T-helper 17 cell (primary cell): ENCODE measurements around the gene C20orf202. TPM values are rescaled to one million over a fixed set of nuclear protein-coding genes. Genes with fewer than 3 reads are reported as not detected.

Experiments
- ATAC-seq: fragments of 150-1000 bp; cut with Tn5 transposase; 2 replicates; pipeline ENCODE4 v1.10.0; 2021; ENCODE audit warnings: mild to moderate bottlenecking, moderate library complexity
- DNase-seq, 3 donors: peaks; one replicate each; pipeline versions ENCODE4 v3.0.0 to v3.0.0-alpha.2; 2020 to 2021
- H3K9me3 ChIP-seq: one replicate; pipeline ENCODE4 v1.7.0; 2013; ENCODE audit warnings: low read length, mild to moderate bottlenecking; ENCODE audit not compliant: control insufficient read depth, poor library complexity, severe bottlenecking
- H3K27ac Mint-ChIP-seq: one replicate; pipeline ENCODE4 v1.8.0; 2022; ENCODE audit warnings: mild to moderate bottlenecking, moderate library complexity, mixed read lengths
- H3K27me3 Mint-ChIP-seq: one replicate; pipeline ENCODE4 v1.8.0; 2022; ENCODE audit warnings: mixed read lengths
- H3K36me3 Mint-ChIP-seq: one replicate; pipeline ENCODE4 v1.8.0; 2022; ENCODE audit warnings: low read depth, mixed read lengths
- H3K4me1 Mint-ChIP-seq: one replicate; pipeline ENCODE4 v1.8.0; 2022; ENCODE audit warnings: mild to moderate bottlenecking, mixed read lengths
- H3K4me3 Mint-ChIP-seq: one replicate; pipeline ENCODE4 v1.8.0; 2022; ENCODE audit warnings: mild to moderate bottlenecking, moderate library complexity, mixed read lengths
- total RNA-seq, 4 donors: library from RNA in 2 of 4; stranded (reverse) in 2 of 4; gene quantifications; one replicate each; pipeline ENCODE4 v1.2.3 and lab custom pipeline; 2022 to 2026

Gene C20orf202
- total RNA-seq (under 1 TPM; 0.22 to 0.68 TPM), total RNA-seq (lab: John Stamatoyannopoulos, UW) (0.35 to 0.45 reads per million in 2 donors)

GRCh38 chr20:1202762-1203504 lies at the start of gene C20orf202:
C20orf202 (plus strand) TSS chr20:1203454; CDS start chr20:1203586, 132 bp downstream.
- no peak for DNase-seq
- H3K4me3 Mint-ChIP-seq = no peak within 1 kb of the TSS

GRCh38 chr20:1154226-1154625 lies 49.0 kb upstream of the C20orf202 start:
- DNase-seq = no peak
- Mint-ChIP-seq H3K27ac (no peak overlapping the region), H3K27me3 (no peaks in the 10 kb centered on the region), H3K4me3 (no peak overlapping the region), H3K4me1 (peaks cover 19% of the 10 kb centered on the region), H3K36me3 (peaks cover 10% of the 10 kb centered on the region)
- H3K9me3 ChIP-seq = no peaks in the 10 kb centered on the region
- no peak for ATAC-seq

More at GRCh38 chr20:1202762-1203504, at the start of gene C20orf202:
- H3K9me3 ChIP-seq = no peaks in the 10 kb centered on the region
- H3K4me1 Mint-ChIP-seq = peaks cover 5% of the 10 kb centered on the region
- no peak within 1 kb of the TSS for H3K27ac Mint-ChIP-seq
- H3K27me3 Mint-ChIP-seq = peaks cover 16% of the 10 kb centered on the region
- no peaks in the 10 kb centered on the region for H3K36me3 Mint-ChIP-seq
- no peak for ATAC-seq

- peaks cover 10% of the 10 kb centered on the region for H3K36me3 Mint-ChIP-seq
- no peak overlapping the region for H3K4me3 Mint-ChIP-seq
- no peak overlapping the region for H3K27ac Mint-ChIP-seq
- no peaks in the 10 kb centered on the region for H3K9me3 ChIP-seq
- no peaks in the 10 kb centered on the region for H3K27me3 Mint-ChIP-seq
- no peak for ATAC-seq
- no peak for DNase-seq
- peaks cover 19% of the 10 kb centered on the region for H3K4me1 Mint-ChIP-seq
Measured at GRCh38 chr20:1154691-1155090, 48.6 kb upstream of the C20orf202 start.

GRCh38 chr20:1155342-1155741 lies 47.9 kb upstream of the C20orf202 start:
- peaks cover 19% of the 10 kb centered on the region for H3K4me1 Mint-ChIP-seq
- H3K4me3 Mint-ChIP-seq = no peak overlapping the region
- no peaks in the 10 kb centered on the region for H3K9me3 ChIP-seq
- H3K36me3 Mint-ChIP-seq = peaks cover 11% of the 10 kb centered on the region
- ATAC-seq (no peak), DNase-seq (no peak)
- H3K27me3 Mint-ChIP-seq = no peaks in the 10 kb centered on the region
- no peak overlapping the region for H3K27ac Mint-ChIP-seq

- Mint-ChIP-seq H3K36me3 (peaks cover 20% of the 10 kb centered on the region), H3K4me1 (peaks cover 8% of the 10 kb centered on the region), H3K4me3 (peak overlapping the region; percentile 19), H3K27ac (no peak overlapping the region), H3K27me3 (no peaks in the 10 kb centered on the region)
- no peaks in the 10 kb centered on the region for H3K9me3 ChIP-seq
- ATAC-seq = no peak
- DNase-seq = no peak
Measured at GRCh38 chr20:1160496-1160895, 42.8 kb upstream of the C20orf202 start.

GRCh38 chr20:1160991-1161390 lies 42.3 kb upstream of the C20orf202 start:
- Mint-ChIP-seq H3K4me3 (peak overlapping the region; percentile 19), H3K4me1 (peaks cover 10% of the 10 kb centered on the region), H3K27ac (no peak overlapping the region), H3K27me3 (no peaks in the 10 kb centered on the region), H3K36me3 (peaks cover 21% of the 10 kb centered on the region)
- H3K9me3 ChIP-seq = no peaks in the 10 kb centered on the region
- DNase-seq (no peak), ATAC-seq (no peak)

- Mint-ChIP-seq H3K27me3 (no peaks in the 10 kb centered on the region), H3K36me3 (peaks cover 29% of the 10 kb centered on the region), H3K4me1 (peaks cover 5% of the 10 kb centered on the region), H3K27ac (no peak overlapping the region), H3K4me3 (no peak overlapping the region)
- no peaks in the 10 kb centered on the region for H3K9me3 ChIP-seq
- ATAC-seq (no peak), DNase-seq (no peak)
Measured at GRCh38 chr20:1163105-1163504, 40.1 kb upstream of the C20orf202 start.

GRCh38 chr20:1163653-1164052 lies 39.6 kb upstream of the C20orf202 start:
- peaks cover 35% of the 10 kb centered on the region for H3K36me3 Mint-ChIP-seq
- DNase-seq = no peak
- H3K4me3 Mint-ChIP-seq = no peak overlapping the region
- ATAC-seq = no peak
- peaks cover 5% of the 10 kb centered on the region for H3K4me1 Mint-ChIP-seq
- H3K27me3 Mint-ChIP-seq = no peaks in the 10 kb centered on the region
- no peak overlapping the region for H3K27ac Mint-ChIP-seq
- H3K9me3 ChIP-seq = no peaks in the 10 kb centered on the region

GRCh38 chr20:1164871-1165270 lies 38.4 kb upstream of the C20orf202 start:
- no peak overlapping the region for H3K4me3 Mint-ChIP-seq
- no peaks in the 10 kb centered on the region for H3K9me3 ChIP-seq
- H3K36me3 Mint-ChIP-seq = peaks cover 37% of the 10 kb centered on the region
- ATAC-seq (no peak), DNase-seq (no peak)
- H3K27me3 Mint-ChIP-seq = no peaks in the 10 kb centered on the region
- no peak overlapping the region for H3K27ac Mint-ChIP-seq
- peaks cover 5% of the 10 kb centered on the region for H3K4me1 Mint-ChIP-seq

- Mint-ChIP-seq H3K4me1 (peaks cover 5% of the 10 kb centered on the region), H3K27me3 (no peaks in the 10 kb centered on the region), H3K36me3 (peaks cover 37% of the 10 kb centered on the region), H3K27ac (no peak overlapping the region), H3K4me3 (no peak overlapping the region)
- ATAC-seq = no peak
- H3K9me3 ChIP-seq = no peaks in the 10 kb centered on the region
- no peak for DNase-seq
Measured at GRCh38 chr20:1165521-1165920, 37.7 kb upstream of the C20orf202 start.

- H3K4me1 Mint-ChIP-seq = peaks cover 3% of the 10 kb centered on the region
- H3K4me3 Mint-ChIP-seq = no peak overlapping the region
- no peaks in the 10 kb centered on the region for H3K9me3 ChIP-seq
- H3K36me3 Mint-ChIP-seq = peaks cover 36% of the 10 kb centered on the region
- ATAC-seq (no peak), DNase-seq (no peak)
- H3K27ac Mint-ChIP-seq = no peak overlapping the region
- no peaks in the 10 kb centered on the region for H3K27me3 Mint-ChIP-seq
Measured at GRCh38 chr20:1165941-1166340, 37.3 kb upstream of the C20orf202 start.

- no peaks in the 10 kb centered on the region for H3K9me3 ChIP-seq
- Mint-ChIP-seq H3K27ac (no peak overlapping the region), H3K4me3 (no peak overlapping the region), H3K36me3 (peaks cover 35% of the 10 kb centered on the region), H3K27me3 (no peaks in the 10 kb centered on the region), H3K4me1 (peaks cover 2% of the 10 kb centered on the region)
- ATAC-seq (no peak), DNase-seq (no peak)
Measured at GRCh38 chr20:1166948-1167720, 36.1 kb upstream of the C20orf202 start.

- DNase-seq = no peak
- H3K9me3 ChIP-seq = no peaks in the 10 kb centered on the region
- Mint-ChIP-seq H3K4me3 (no peak overlapping the region), H3K4me1 (peaks cover 2% of the 10 kb centered on the region), H3K36me3 (peaks cover 35% of the 10 kb centered on the region), H3K27me3 (no peaks in the 10 kb centered on the region), H3K27ac (no peak overlapping the region)
- ATAC-seq = no peak
Measured at GRCh38 chr20:1169224-1169623, 34.0 kb upstream of the C20orf202 start.
